PFSK-1 (cell line): Measurements from ENCODE around the gene KSR2.

ENCODE experiments used
- POLR2AphosphoS5 ChIP-seq: IDR thresholded peaks from 2 replicates; pipeline ENCODE4 v1.6.1; 2012; ENCODE audit warnings: low read depth, mild to moderate bottlenecking, control low read depth, low read length, moderate library complexity
- TF ChIP-seq, protein P1 (sequence below), 2 experiments: IDR thresholded peaks; 2 replicates each; pipeline versions ENCODE4 v1.6.1 to v1.8.0; 2011 to 2012; ENCODE audit warnings: low read depth in 2 of 2, low read length in 2 of 2, control low read depth in 1 of 2, inconsistent platforms in 1 of 2, mild to moderate bottlenecking in 1 of 2, moderate library complexity in 1 of 2; ENCODE audit not compliant: insufficient read depth in 1 of 2

DNA sequence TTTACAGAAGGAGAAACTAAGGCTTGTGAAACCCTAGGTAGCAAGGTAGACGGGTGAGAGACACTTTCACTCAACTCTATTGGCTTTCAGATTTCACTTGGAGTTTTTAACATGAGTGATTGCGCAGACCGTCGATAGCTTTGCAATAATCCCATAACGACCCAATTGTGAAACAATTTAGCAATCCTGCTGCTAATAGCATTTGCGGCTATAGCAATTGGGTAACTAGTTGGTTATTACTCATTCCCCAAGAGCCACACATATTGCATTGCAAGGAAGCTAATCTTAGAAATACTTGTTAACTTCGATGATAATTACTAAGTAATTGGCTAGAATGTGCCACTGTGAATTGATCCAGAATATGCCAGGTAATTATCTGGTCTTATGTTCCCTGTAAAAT lies 447.4 kb downstream of the KSR2 start:
- no peak for TF ChIP-seq POLR2AphosphoS5
- TF ChIP-seq, protein P1, sequence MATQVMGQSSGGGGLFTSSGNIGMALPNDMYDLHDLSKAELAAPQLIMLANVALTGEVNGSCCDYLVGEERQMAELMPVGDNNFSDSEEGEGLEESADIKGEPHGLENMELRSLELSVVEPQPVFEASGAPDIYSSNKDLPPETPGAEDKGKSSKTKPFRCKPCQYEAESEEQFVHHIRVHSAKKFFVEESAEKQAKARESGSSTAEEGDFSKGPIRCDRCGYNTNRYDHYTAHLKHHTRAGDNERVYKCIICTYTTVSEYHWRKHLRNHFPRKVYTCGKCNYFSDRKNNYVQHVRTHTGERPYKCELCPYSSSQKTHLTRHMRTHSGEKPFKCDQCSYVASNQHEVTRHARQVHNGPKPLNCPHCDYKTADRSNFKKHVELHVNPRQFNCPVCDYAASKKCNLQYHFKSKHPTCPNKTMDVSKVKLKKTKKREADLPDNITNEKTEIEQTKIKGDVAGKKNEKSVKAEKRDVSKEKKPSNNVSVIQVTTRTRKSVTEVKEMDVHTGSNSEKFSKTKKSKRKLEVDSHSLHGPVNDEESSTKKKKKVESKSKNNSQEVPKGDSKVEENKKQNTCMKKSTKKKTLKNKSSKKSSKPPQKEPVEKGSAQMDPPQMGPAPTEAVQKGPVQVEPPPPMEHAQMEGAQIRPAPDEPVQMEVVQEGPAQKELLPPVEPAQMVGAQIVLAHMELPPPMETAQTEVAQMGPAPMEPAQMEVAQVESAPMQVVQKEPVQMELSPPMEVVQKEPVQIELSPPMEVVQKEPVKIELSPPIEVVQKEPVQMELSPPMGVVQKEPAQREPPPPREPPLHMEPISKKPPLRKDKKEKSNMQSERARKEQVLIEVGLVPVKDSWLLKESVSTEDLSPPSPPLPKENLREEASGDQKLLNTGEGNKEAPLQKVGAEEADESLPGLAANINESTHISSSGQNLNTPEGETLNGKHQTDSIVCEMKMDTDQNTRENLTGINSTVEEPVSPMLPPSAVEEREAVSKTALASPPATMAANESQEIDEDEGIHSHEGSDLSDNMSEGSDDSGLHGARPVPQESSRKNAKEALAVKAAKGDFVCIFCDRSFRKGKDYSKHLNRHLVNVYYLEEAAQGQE (IDR thresholded peaks at IDR 0.05; ENCODE audit: insufficient read depth in 1 of 2, low read depth in 2 of 2, low read length in 2 of 2), result no peak
